Measurements from ENCODE around the gene FAR2.
"Not testable (repeated sequence)": the region's sequence is repeated elsewhere in the genome, so short reads cannot be mapped to it uniquely, and the experiment has no call there.

Gene FAR2

GRCh38 chr12:29167445-29167844, 18.4 kb downstream of the FAR2 start:
- H3K27me3 ChIP-seq (ENCODE audit: insufficient read depth, low read length), result no peaks in the 10 kb centered on the region
- H3K27ac ChIP-seq (ENCODE audit: low read depth, low read length, poor library complexity, severe bottlenecking), result no peak overlapping the region
- TF ChIP-seq EZH2 (IDR thresholded peaks at IDR 0.05; ENCODE audit: borderline replicate concordance, low read length), result no peak
- no peak overlapping the region for H3K4me3 ChIP-seq (ENCODE audit: low read depth, low read length, poor library complexity, severe bottlenecking)
- H3K36me3 ChIP-seq (ENCODE audit: insufficient read depth, low read length), result no peaks in the 10 kb centered on the region
- H3K9ac ChIP-seq (ENCODE audit: low read length), result no peak overlapping the region
- H3K79me2 ChIP-seq (ENCODE audit: insufficient read depth, low read length), result no peaks in the 10 kb centered on the region
- no peaks in the 10 kb centered on the region for H3F3A ChIP-seq (ENCODE audit: insufficient read depth, low read length)
- H3K9me3 ChIP-seq (ENCODE audit: low read length), result no peaks in the 10 kb centered on the region
- no peak overlapping the region for H2AFZ ChIP-seq (ENCODE audit: low read length)
- H3K4me2 ChIP-seq (ENCODE audit: low read length), result no peak overlapping the region
- H3K9me2 ChIP-seq (ENCODE audit: low read depth, low read length), result no peaks in the 10 kb centered on the region
- no peaks in the 10 kb centered on the region for H4K20me1 ChIP-seq (ENCODE audit: insufficient read depth, low read length)
- peaks cover 12% of the 10 kb centered on the region for H3K4me1 ChIP-seq (ENCODE audit: insufficient read depth, low read length, severe bottlenecking)

GRCh38 chr12:29167988-29168387, 18.9 kb downstream of the FAR2 start:
- Histone ChIP-seq H3K4me3 (ENCODE audit: low read depth, low read length, poor library complexity, severe bottlenecking) (no peak overlapping the region), H3K27ac (ENCODE audit: low read depth, low read length, poor library complexity, severe bottlenecking) (no peak overlapping the region), H3K9me3 (ENCODE audit: low read length) (no peaks in the 10 kb centered on the region), H3K9ac (ENCODE audit: low read length) (no peak overlapping the region), H3K79me2 (ENCODE audit: insufficient read depth, low read length) (no peaks in the 10 kb centered on the region), H3F3A (ENCODE audit: insufficient read depth, low read length) (no peaks in the 10 kb centered on the region), H3K27me3 (ENCODE audit: insufficient read depth, low read length) (no peaks in the 10 kb centered on the region), H3K4me1 (ENCODE audit: insufficient read depth, low read length, severe bottlenecking) (peaks cover 12% of the 10 kb centered on the region), H3K36me3 (ENCODE audit: insufficient read depth, low read length) (no peaks in the 10 kb centered on the region), H3K4me2 (ENCODE audit: low read length) (no peak overlapping the region), H2AFZ (ENCODE audit: low read length) (no peak overlapping the region), H3K9me2 (ENCODE audit: low read depth, low read length) (no peaks in the 10 kb centered on the region), H4K20me1 (ENCODE audit: insufficient read depth, low read length) (no peaks in the 10 kb centered on the region)
- TF ChIP-seq EZH2 (IDR thresholded peaks at IDR 0.05; ENCODE audit: borderline replicate concordance, low read length) (no peak), CTCF (IDR thresholded peaks at IDR 0.05; ENCODE audit: low read length) (no peak)

- H3K27me3 ChIP-seq (ENCODE audit: insufficient read depth, low read length); H3K9me2 ChIP-seq (ENCODE audit: low read depth, low read length); H3K4me1 ChIP-seq (ENCODE audit: insufficient read depth, low read length, severe bottlenecking); H3K79me2 ChIP-seq (ENCODE audit: insufficient read depth, low read length); H2AFZ ChIP-seq (ENCODE audit: low read length); H3K4me3 ChIP-seq (ENCODE audit: low read depth, low read length, poor library complexity, severe bottlenecking); H3K9me3 ChIP-seq (ENCODE audit: low read length); H3K27ac ChIP-seq (ENCODE audit: low read depth, low read length, poor library complexity, severe bottlenecking); H3K4me2 ChIP-seq (ENCODE audit: low read length); H4K20me1 ChIP-seq (ENCODE audit: insufficient read depth, low read length); H3K36me3 ChIP-seq (ENCODE audit: insufficient read depth, low read length); H3F3A ChIP-seq (ENCODE audit: insufficient read depth, low read length); H3K9ac ChIP-seq (ENCODE audit: low read length): not testable (repeated sequence)
These were observed 20.9 kb downstream of the FAR2 start for GRCh38 chr12:29169978-29170377.

GRCh38 chr12:29170478-29171084, 21.5 kb downstream of the FAR2 start:
- H3K27me3 ChIP-seq (ENCODE audit: insufficient read depth, low read length); H3K9me3 ChIP-seq (ENCODE audit: low read length); H3F3A ChIP-seq (ENCODE audit: insufficient read depth, low read length); H3K79me2 ChIP-seq (ENCODE audit: insufficient read depth, low read length); H2AFZ ChIP-seq (ENCODE audit: low read length); H3K4me2 ChIP-seq (ENCODE audit: low read length); H3K4me3 ChIP-seq (ENCODE audit: low read depth, low read length, poor library complexity, severe bottlenecking); H3K27ac ChIP-seq (ENCODE audit: low read depth, low read length, poor library complexity, severe bottlenecking); H4K20me1 ChIP-seq (ENCODE audit: insufficient read depth, low read length); H3K36me3 ChIP-seq (ENCODE audit: insufficient read depth, low read length); H3K9ac ChIP-seq (ENCODE audit: low read length); H3K4me1 ChIP-seq (ENCODE audit: insufficient read depth, low read length, severe bottlenecking); H3K9me2 ChIP-seq (ENCODE audit: low read depth, low read length): not testable (repeated sequence)
